H1 (cell line): ENCODE results near the gene STX16. TPM values are rescaled to one million over a fixed set of nuclear protein-coding genes. Genes with fewer than 3 reads are reported as not detected.

ENCODE experiments used
- CTCF ChIA-PET: fragments of 300-600 bp; sonication (Branson Sonifier 250); formaldehyde crosslinking; loops from one replicate; lab custom pipeline; 2021; ENCODE audit not compliant: partially characterized antibody; lab: Charles Lee
- POLR2A ChIA-PET: fragments of 300-600 bp; sonication (Branson Sonifier 250); formaldehyde crosslinking; loops from one replicate; lab custom pipeline; 2021; ENCODE audit warnings: inconsistent platforms; ENCODE audit not compliant: partially characterized antibody; lab: Charles Lee
- DNase-seq, 2 experiments: peaks; one replicate each; pipeline versions ENCODE4 v3.0.0 to v3.0.0-alpha.2; 2010 to 2022; ENCODE audit warnings: low spot score in 2 of 2, low read depth in 1 of 2, mixed read lengths in 1 of 2
- FAIRE-seq: peaks from 2 replicates; lab custom pipeline; 2011; peaks lifted over from hg19 to GRCh38; lab: Jason Lieb, UNC
- H2AFZ ChIP-seq: 2 replicates; pipeline ENCODE4 v1.8.1; 2012; ENCODE audit warnings: low read length, inconsistent platforms
- H2AK5ac ChIP-seq: 2 replicates; pipeline ENCODE4 v1.6.1; 2013; ENCODE audit warnings: low read depth, low read length
- H2BK120ac ChIP-seq: replicated peaks from 2 replicates; pipeline ENCODE3; 2013; ENCODE audit warnings: low read depth, low read length, inconsistent platforms
- H2BK12ac ChIP-seq: 2 replicates; pipeline ENCODE4 v1.6.1; 2013; ENCODE audit warnings: low read depth, low read length
- H2BK15ac ChIP-seq: 2 replicates; pipeline ENCODE4 v1.6.1; 2013; ENCODE audit warnings: low read length
- H2BK20ac ChIP-seq: 2 replicates; pipeline ENCODE4 v1.6.1; 2013; ENCODE audit warnings: low read length
- H2BK5ac ChIP-seq: 2 replicates; pipeline ENCODE4 v1.6.1; 2013; ENCODE audit warnings: low read depth, low read length
- H3K14ac ChIP-seq: 2 replicates; pipeline ENCODE4 v1.6.1; 2013; ENCODE audit warnings: inconsistent platforms; ENCODE audit not compliant: insufficient read length
- H3K18ac ChIP-seq: 2 replicates; pipeline ENCODE4 v1.6.1; 2013; ENCODE audit warnings: low read length; ENCODE audit errors: extremely low read depth
- H3K23ac ChIP-seq: 2 replicates; pipeline ENCODE4 v1.6.1; 2013; ENCODE audit warnings: inconsistent platforms; ENCODE audit not compliant: insufficient read length
- H3K23me2 ChIP-seq: 2 replicates; pipeline ENCODE4 v1.6.1; 2013; ENCODE audit warnings: low read depth, low read length
- H3K27ac ChIP-seq: 2 replicates; pipeline ENCODE4 v1.6.1; 2011; ENCODE audit warnings: low read depth, low read length, inconsistent platforms
- H3K27me3 ChIP-seq, 4 experiments: replicated peaks in 1 of 4; 1 replicate in 1 of 4; 2 replicates in 3 of 4; pipeline versions ENCODE4 v1.6.1 to v1.8.1; 2011 to 2013; ENCODE audit warnings: low read length in 3 of 4, mild to moderate bottlenecking in 3 of 4, inconsistent platforms in 2 of 4, mixed read lengths in 2 of 4, moderate library complexity in 1 of 4; ENCODE audit not compliant: control insufficient read depth in 3 of 4, insufficient read depth in 3 of 4; ENCODE audit errors: extremely low read depth in 1 of 4
- H3K36me3 ChIP-seq, 4 experiments: 2 replicates each; pipeline versions ENCODE4 v1.6.1 to v1.8.1; 2011 to 2013; ENCODE audit warnings: mild to moderate bottlenecking in 4 of 4, low read length in 3 of 4, moderate library complexity in 2 of 4, control low read depth in 1 of 4, inconsistent platforms in 1 of 4; ENCODE audit not compliant: insufficient read depth in 4 of 4, control insufficient read depth in 2 of 4
- H3K4ac ChIP-seq: replicated peaks from 2 replicates; pipeline ENCODE3; 2013; ENCODE audit warnings: low read length, low read depth, mixed read lengths, inconsistent platforms; ENCODE audit not compliant: insufficient read length
- H3K4me1 ChIP-seq, 4 experiments: replicated peaks in 1 of 4; 1 replicate in 1 of 4; 2 replicates in 3 of 4; pipeline versions ENCODE4 v1.6.1 to v1.8.1; 2011 to 2013; ENCODE audit warnings: low read length in 3 of 4, inconsistent platforms in 2 of 4, mixed read lengths in 1 of 4; ENCODE audit not compliant: insufficient read depth in 4 of 4, control insufficient read depth in 3 of 4
- H3K4me2 ChIP-seq, 2 experiments: 2 replicates each; pipeline versions ENCODE4 v1.6.1 to v1.8.1; 2011 to 2013; ENCODE audit warnings: low read depth in 2 of 2, low read length in 2 of 2, control low read depth in 1 of 2, inconsistent platforms in 1 of 2, mild to moderate bottlenecking in 1 of 2; ENCODE audit not compliant: insufficient read depth in 1 of 2
- H3K4me3 ChIP-seq, 4 experiments: fragments of 200-600, 300-600 bp in 1 of 4; sonication (generic), shearing (Covaris generic), sonication (Bioruptor Twin) in 1 of 4; 2 replicates each; pipeline versions ENCODE4 v1.5.1 to v1.8.1; 2011 to 2016; ENCODE audit warnings: low read length in 4 of 4, low read depth in 3 of 4, control low read depth in 2 of 4, inconsistent platforms in 2 of 4, mild to moderate bottlenecking in 2 of 4, mixed read lengths in 1 of 4, moderate library complexity in 1 of 4; ENCODE audit not compliant: insufficient read depth in 2 of 4; ENCODE audit errors: extremely low read depth in 1 of 4
- H3K56ac ChIP-seq: replicated peaks from 2 replicates; pipeline ENCODE3; 2013; ENCODE audit warnings: low read depth, mild to moderate bottlenecking, mixed read lengths, low read length, inconsistent platforms; ENCODE audit not compliant: insufficient read length
- H3K79me1 ChIP-seq: 2 replicates; pipeline ENCODE4 v1.6.1; 2013; ENCODE audit warnings: low read depth, low read length, control low read depth
- H3K79me2 ChIP-seq, 2 experiments: 2 replicates each; pipeline versions ENCODE4 v1.6.1 to v1.8.1; 2012 to 2013; ENCODE audit warnings: low read length in 2 of 2, mild to moderate bottlenecking in 2 of 2, inconsistent platforms in 1 of 2; ENCODE audit not compliant: insufficient read depth in 2 of 2, control insufficient read depth in 1 of 2
- H3K9ac ChIP-seq, 4 experiments: replicated peaks in 1 of 4; 1 replicate in 1 of 4; 2 replicates in 3 of 4; pipeline versions ENCODE4 v1.6.1 to v1.8.1; 2011 to 2013; ENCODE audit warnings: low read depth in 3 of 4, low read length in 3 of 4, control low read depth in 2 of 4, mild to moderate bottlenecking in 2 of 4, moderate library complexity in 2 of 4, inconsistent platforms in 1 of 4; ENCODE audit errors: extremely low read depth in 1 of 4
- H3K9me3 ChIP-seq, 2 experiments: 2 replicates each; pipeline versions ENCODE4 v1.6.1 to v1.8.1; 2012 to 2013; ENCODE audit warnings: mild to moderate bottlenecking in 2 of 2, moderate library complexity in 2 of 2, control low read depth in 1 of 2, inconsistent platforms in 1 of 2, low read depth in 1 of 2, low read length in 1 of 2, mixed read lengths in 1 of 2; ENCODE audit not compliant: insufficient read depth in 2 of 2
- H4K20me1 ChIP-seq, 2 experiments: replicated peaks in 1 of 2; 2 replicates each; pipeline versions ENCODE3 to v1.8.1; 2011 to 2013; ENCODE audit warnings: inconsistent platforms in 2 of 2, low read length in 2 of 2, mild to moderate bottlenecking in 1 of 2; ENCODE audit not compliant: insufficient read depth in 2 of 2, control insufficient read depth in 1 of 2
- H4K5ac ChIP-seq: 2 replicates; pipeline ENCODE4 v1.6.1; 2013; ENCODE audit warnings: low read length, low read depth, mixed read lengths, inconsistent platforms; ENCODE audit not compliant: insufficient read length
- H4K8ac ChIP-seq: 2 replicates; pipeline ENCODE4 v1.8.0; 2013; ENCODE audit warnings: mild to moderate bottlenecking, moderate library complexity, low read length, inconsistent platforms; ENCODE audit not compliant: insufficient read depth; ENCODE audit errors: extremely low read depth
- H4K91ac ChIP-seq: replicated peaks from 2 replicates; pipeline ENCODE3; 2013; ENCODE audit warnings: low read length, mixed read lengths, inconsistent platforms; ENCODE audit not compliant: insufficient read length
- BRCA1 ChIP-seq: IDR thresholded peaks from 2 replicates; pipeline ENCODE4 v1.6.1; 2012; ENCODE audit warnings: low read depth, low read length, improper control_type of control experiment
- CHD2 ChIP-seq: IDR thresholded peaks from 2 replicates; pipeline ENCODE4 v1.6.1; 2012; ENCODE audit warnings: low read length, improper control_type of control experiment
- EGR1 ChIP-seq: IDR thresholded peaks from 2 replicates; pipeline ENCODE4 v1.6.1; 2011; ENCODE audit warnings: low read depth, low read length, borderline replicate concordance
- NANOG ChIP-seq: IDR thresholded peaks from 2 replicates; pipeline ENCODE4 v1.6.1; 2011; ENCODE audit warnings: low read length, low read depth, mild to moderate bottlenecking, inconsistent platforms; ENCODE audit not compliant: insufficient read depth, poor library complexity, severe bottlenecking
- WGBS, 2 experiments: shearing (Covaris generic) in 1 of 2; methylation state at CpG; one replicate each; pipeline versions ENCODE4 v1.1.6 to v1.1.7; 2013 to 2015; ENCODE audit warnings: low lambda C conversion rate in 2 of 2, mixed read lengths in 2 of 2, inconsistent platforms in 1 of 2, low coverage in 1 of 2, missing lambda C conversion rate in 1 of 2; ENCODE audit not compliant: insufficient replicate concordance in 2 of 2, insufficient coverage in 1 of 2, insufficient read length in 1 of 2; ENCODE audit errors: extremely low coverage in 1 of 2, missing lambda C conversion rate in 1 of 2; 5-methylcytosine and 5-hydroxymethylcytosine counted together
- polyA plus RNA-seq, 7 experiments: library from polyadenylated mRNA; depleted of rRNA in 3 of 7; stranded (reverse) in 5 of 7; unstranded in 2 of 7; fragments of >200 nt in 5 of 7; fragments of 200-250 nt in 2 of 7; gene quantifications; 1 replicate in 5 of 7; 2 replicates in 1 of 7; 4 replicates in 1 of 7; pipeline versions ENCODE4 v1.2.1 to v1.2.3, GENCODE V29; 2011 to 2013; ENCODE audit warnings: missing spikeins in 2 of 7, mixed read lengths in 2 of 7
- total RNA-seq: library from RNA; stranded (reverse); fragmentation: NEBNext Ultra II Directional; extraction: Animal tissue kit (Norgen Biotek cat#: 25700); gene quantifications from 2 replicates; pipeline ENCODE4 v1.2.1, GENCODE V29; 2021
- TF ChIP-seq, protein P1 (sequence below): IDR thresholded peaks from 2 replicates; pipeline ENCODE4 v1.6.1; 2011; ENCODE audit warnings: low read depth, mild to moderate bottlenecking, low read length; ENCODE audit not compliant: insufficient read depth

Gene STX16
- total and polyA plus RNA-seq, 2 of the 8 experiments (the other 6 are each of a cell fraction or from before 2014, with no cell fraction given): 45.2 to 61.6 TPM

DNA sequence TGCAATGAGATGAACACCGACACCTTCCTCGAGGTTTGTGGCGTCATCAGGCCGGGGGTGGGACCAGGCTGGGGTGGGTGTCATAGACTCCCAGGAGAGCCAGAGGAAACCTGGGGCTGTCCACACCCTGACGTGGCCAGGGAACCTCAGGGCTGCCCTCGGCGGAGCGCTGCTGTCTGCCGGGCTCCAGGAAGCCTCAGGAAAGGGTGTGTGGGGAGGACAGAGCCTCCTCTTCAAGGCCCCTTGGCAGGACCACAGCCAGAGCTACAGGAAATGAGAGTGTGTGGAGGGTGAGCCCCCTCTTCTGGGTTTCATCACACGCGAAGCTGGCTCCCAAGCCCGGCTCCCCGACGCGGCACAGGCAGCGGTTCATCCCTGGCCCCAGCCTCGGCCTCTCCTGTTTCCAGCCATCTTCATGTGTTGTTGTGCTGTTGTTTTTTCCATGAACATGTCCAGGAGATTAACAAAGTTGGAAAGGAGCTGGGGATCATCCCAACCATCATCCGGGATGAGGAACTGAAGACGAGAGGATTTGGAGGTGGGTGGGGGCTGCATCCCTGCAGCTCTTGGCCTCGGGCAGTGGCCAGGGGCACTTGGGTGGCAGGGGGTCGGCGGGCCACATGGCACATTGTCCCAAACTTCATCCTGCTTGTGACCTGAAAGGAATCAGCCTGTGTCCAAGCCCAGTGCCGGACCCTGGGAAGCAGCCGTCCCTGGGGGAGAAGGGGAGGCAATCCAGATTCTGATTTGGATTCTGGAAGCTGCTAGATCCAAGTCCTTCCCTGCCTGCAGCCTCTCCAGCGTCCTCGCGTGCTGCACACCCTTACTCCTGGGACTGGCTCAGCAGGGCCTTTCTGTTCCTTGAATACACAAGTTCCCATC is 47.9 kb downstream of the STX16 start:
- Histone ChIP-seq H3K27me3 (no peaks in the 10 kb centered on the region), H3K18ac (no peak overlapping the region), H3K79me1 (0 out of 2 replicates have a peak, but pooled peaks cover 4% of the 10 kb centered on the region), H3K9me3 (no peaks in the 10 kb centered on the region), H4K91ac (no peak overlapping the region), H3K4ac (no peak overlapping the region), H2BK15ac (no peak overlapping the region), H2AFZ (no peak overlapping the region), H4K5ac (no peak overlapping the region), H3K56ac (no peak overlapping the region), H3K23me2 (peaks cover 4% of the 10 kb centered on the region; the same call in 1 of the 2 replicates), H2BK20ac (no peak overlapping the region), H3K4me1 (peaks cover 0 to 7% (median 3%) of the 10 kb centered on the region in 4 experiments; a peak in 6 of 7 replicates), H2AK5ac (no peak overlapping the region), H3K4me3 (no peak overlapping the region), H3K4me2 (no peak overlapping the region), H2BK120ac (no peak overlapping the region), H3K36me3 (peaks cover 9 to 40% (median 21%) of the 10 kb centered on the region in 4 experiments), H3K79me2 (no peaks in the 10 kb centered on the region; a peak in 1 of 4 replicates), H2BK5ac (no peak overlapping the region), H3K9ac (no peak overlapping the region), H3K14ac (no peak overlapping the region), H4K8ac (no peak overlapping the region), H2BK12ac (no peak overlapping the region), H4K20me1 (peaks cover 3 to 8% of the 10 kb centered on the region in 2 experiments), H3K27ac (no peak overlapping the region), H3K23ac (no peak overlapping the region)
- WGBS, 2 experiments: 89% methylated on average over 20 of the region's 27 CpGs; no CpG with 5 or more reads in 1 of the 2 experiments
- TF ChIP-seq EGR1: no peak
- TF ChIP-seq NANOG: no peak
- TF ChIP-seq, protein P1, sequence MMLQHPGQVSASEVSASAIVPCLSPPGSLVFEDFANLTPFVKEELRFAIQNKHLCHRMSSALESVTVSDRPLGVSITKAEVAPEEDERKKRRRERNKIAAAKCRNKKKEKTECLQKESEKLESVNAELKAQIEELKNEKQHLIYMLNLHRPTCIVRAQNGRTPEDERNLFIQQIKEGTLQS: no peak
- no peak for TF ChIP-seq BRCA1
- TF ChIP-seq CHD2: no peak
- no peak for DNase-seq
- ChIA-PET CTCF (interaction anchor here (1.3 kb wide), 1 partner anchor 13 kb away, joined by 3 read pairs; no protein-coding TSS in a partner anchor), POLR2A (interaction anchor here (1.0 to 16.8 kb wide), 9 partner anchors 7 to 175 kb away, joined by 3 to 188 read pairs (median 8); partner anchors contain the start of genes GNAS-AS1 and STX16)
- FAIRE-seq: no peak
